ENCODE results near the gene DUS3L.

The DUS3L gene

DNA sequence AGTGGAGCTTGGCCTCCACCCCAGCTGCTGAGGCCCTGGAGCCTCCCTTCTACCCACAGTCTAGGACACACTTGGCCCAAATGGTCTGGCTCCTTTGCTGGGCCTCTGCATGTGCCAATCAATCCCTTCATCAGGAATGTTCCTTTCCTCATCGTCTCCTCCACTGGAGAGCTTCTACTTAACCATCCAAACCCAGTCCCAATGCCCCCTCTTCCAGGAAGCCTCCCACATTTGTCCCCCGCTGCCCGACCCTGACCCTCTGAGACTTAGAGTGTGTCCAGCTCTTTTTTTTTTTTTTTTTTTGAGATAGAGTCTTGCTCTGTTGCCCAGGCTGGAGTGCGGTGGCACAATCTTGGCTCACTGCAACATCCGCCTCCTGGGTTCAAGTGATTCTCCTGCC is 2.5 kb downstream of the DUS3L start:
- TF ChIP-seq, protein P1, sequence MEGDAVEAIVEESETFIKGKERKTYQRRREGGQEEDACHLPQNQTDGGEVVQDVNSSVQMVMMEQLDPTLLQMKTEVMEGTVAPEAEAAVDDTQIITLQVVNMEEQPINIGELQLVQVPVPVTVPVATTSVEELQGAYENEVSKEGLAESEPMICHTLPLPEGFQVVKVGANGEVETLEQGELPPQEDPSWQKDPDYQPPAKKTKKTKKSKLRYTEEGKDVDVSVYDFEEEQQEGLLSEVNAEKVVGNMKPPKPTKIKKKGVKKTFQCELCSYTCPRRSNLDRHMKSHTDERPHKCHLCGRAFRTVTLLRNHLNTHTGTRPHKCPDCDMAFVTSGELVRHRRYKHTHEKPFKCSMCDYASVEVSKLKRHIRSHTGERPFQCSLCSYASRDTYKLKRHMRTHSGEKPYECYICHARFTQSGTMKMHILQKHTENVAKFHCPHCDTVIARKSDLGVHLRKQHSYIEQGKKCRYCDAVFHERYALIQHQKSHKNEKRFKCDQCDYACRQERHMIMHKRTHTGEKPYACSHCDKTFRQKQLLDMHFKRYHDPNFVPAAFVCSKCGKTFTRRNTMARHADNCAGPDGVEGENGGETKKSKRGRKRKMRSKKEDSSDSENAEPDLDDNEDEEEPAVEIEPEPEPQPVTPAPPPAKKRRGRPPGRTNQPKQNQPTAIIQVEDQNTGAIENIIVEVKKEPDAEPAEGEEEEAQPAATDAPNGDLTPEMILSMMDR (IDR thresholded peaks at IDR 0.05; ENCODE audit: low read depth, low read length, missing control alignments): no peak
- DNase-seq (ENCODE audit: extremely low read depth, low read depth): no peak
- H3K4me3 ChIP-seq (replicated peaks; ENCODE audit: low read depth, low read length): no peak overlapping the region

DNA sequence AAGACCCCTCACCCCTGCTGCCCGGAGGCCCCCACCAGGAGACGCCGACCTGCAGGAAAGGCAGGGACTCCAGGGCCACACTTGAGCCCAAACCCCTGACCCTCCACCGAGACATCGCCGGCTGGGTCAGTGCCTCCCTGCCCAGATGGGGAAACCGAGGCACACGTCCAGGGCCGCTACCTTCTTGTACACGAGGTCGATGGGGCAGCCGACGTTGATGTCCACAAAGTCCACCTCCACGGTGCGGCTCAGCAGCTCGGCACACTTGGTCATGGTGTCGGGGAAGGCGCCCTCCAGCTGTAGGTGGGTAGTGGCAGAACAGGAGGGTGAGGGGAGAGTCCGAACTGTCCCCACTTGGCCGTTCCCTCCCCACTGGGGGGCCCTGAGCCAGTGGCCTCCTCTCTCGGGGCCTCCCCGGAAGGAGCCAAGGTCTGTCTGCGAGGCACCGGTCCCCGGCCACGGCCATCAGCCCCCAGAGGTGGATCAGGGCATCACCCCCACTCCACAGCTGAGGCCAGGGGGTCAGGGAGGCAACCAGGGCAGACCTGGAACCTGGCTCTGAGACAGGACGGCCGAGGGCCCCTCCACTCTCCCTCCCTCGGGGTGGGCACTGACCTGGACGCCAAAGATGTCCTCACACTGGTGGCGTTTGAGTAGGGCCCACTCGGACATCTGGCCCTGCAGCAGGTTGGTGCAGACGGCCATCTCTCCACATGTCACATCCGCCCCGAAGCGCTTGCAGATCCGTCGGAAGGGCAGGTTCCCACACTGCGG is 3.4 kb downstream of the DUS3L start:
- TF ChIP-seq, protein P1 (IDR thresholded peaks at IDR 0.05; ENCODE audit: low read depth, low read length, missing control alignments): no peak
- no peak for DNase-seq (ENCODE audit: extremely low read depth, low read depth)
- H3K4me3 ChIP-seq (replicated peaks; ENCODE audit: low read depth, low read length): no peak overlapping the region

DNA sequence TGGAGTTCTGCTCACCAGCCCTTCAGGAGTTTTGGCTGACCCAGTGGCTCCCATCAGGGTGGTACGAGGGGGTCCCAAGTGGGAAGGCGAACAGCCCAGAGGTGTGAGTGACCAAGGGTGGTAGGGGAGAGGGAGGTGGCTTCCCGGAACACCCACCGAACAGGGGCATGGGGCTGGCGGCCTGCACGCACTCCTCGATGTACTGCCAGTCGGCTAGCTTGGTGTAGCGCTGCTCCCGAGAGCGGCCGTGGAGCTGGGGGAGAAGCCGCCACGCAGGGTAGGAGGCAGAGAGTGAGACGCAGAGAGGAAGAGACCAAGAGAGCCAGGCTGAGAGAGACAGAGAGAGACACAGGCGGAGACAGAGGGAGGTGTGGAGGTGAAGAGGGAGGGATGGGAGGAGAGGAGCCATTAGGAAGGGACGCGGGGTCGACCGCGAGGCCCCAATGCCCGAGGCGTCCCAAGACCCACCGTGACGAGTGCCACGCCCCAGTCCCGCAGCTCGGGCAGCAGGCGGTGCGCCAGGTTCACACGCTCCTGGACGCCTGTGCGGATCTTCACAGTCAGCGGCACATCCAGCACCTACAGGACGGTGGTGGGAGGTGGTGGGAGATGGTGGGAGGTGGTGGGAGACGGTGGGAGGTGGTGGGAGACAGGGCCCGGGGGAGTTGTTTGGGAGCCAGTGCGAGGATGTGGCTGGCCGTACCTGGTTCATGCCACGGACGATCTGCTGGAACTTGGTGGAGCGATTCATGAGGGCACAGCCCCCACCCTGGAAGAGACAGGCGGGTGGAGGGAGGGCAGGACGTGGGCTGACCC is 4.2 kb downstream of the DUS3L start:
- TF ChIP-seq, protein P1 (IDR thresholded peaks at IDR 0.05; ENCODE audit: low read depth, low read length, missing control alignments): no peak
- no peak for DNase-seq (ENCODE audit: extremely low read depth, low read depth)

DNA sequence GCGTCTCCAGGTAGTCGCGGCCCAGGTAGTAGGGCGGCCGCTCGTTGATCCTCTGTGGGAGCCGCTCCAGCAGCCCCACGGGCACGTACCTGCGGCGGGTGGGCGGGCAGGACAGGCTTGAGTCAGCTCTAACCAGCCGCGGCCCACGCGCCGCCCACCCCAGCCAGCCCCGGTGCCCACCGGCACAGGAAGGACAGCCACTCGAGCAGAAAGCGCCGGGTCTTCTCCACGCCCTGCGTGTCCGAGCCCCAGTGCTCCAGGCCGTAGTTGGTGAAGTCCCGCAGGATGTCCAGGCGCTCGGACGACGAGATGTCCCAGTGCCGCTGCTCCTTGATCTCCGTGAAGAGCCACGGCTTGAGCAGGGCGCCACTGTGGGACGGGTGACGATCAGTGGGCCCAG is 5.5 kb downstream of the DUS3L start:
- no peak overlapping the region for H3K4me3 ChIP-seq (replicated peaks; ENCODE audit: low read depth, low read length)

More for the DNA sequence above, 4.2 kb downstream of the DUS3L start:
- H3K4me3 ChIP-seq (replicated peaks; ENCODE audit: low read depth, low read length): no peak overlapping the region

DNA sequence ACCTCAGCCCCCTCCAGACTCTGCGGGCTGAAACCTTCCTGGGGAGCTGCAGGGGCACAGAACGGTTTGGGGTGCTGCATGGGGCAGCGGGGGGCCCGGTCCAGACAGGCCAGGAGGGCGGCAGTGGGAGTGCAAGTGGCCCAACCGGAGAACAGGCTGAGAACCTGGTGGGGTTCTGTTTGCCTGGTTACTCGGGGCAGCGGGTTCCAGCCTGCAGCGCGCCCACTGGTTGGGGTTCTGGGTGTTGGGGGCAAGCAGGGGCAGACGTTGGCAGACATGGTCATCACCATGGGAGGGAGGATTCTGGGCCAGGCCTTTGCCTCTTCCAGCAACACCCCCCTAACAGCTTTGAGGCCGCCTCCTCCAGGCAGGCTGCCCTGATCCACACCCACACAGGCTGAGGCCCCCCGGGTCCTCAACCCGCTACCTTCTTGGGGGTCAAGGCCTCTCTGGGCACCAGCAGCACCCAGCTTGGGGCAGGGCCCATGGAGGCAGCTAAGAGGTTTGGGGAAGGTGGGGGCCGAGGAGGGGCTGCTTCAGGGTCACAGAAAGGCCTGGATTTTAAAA is 6.3 kb downstream of the DUS3L start, which contains the start of gene PRR22:
PRR22 (minus strand) TSS at position 166 of the 567 bp plus-strand sequence; CDS start at position 80, 86 bp downstream.
- DNase-seq (ENCODE audit: extremely low read depth, low read depth): no peak

More for the DNA sequence above, 5.5 kb downstream of the DUS3L start:
- TF ChIP-seq, protein P1 (IDR thresholded peaks at IDR 0.05; ENCODE audit: low read depth, low read length, missing control alignments): no peak
- DNase-seq (ENCODE audit: extremely low read depth, low read depth): no peak

More for the DNA sequence above, 6.3 kb downstream of the DUS3L start, which contains the start of gene PRR22:
- TF ChIP-seq, protein P1 (IDR thresholded peaks at IDR 0.05; ENCODE audit: low read depth, low read length, missing control alignments): no peak
- no peak within 1 kb of the TSS for H3K4me3 ChIP-seq (replicated peaks; ENCODE audit: low read depth, low read length)
